OCI-M2 (cell line): Measurements from ENCODE around the gene TMEM176B.
"Not testable (repeated sequence)": the region's sequence is repeated elsewhere in the genome, so short reads cannot be mapped to it uniquely, and the experiment has no call there.

ENCODE experiments used
- DNase-seq: peaks from one replicate; lab custom pipeline; 2025; ENCODE audit not compliant: unreplicated experiment; lab: John Stamatoyannopoulos, UW

Gene TMEM176B

GRCh38 chr7:150823484-150824126 is 23.4 kb upstream of the TMEM176B start:
- DNase-seq: no peak

- DNase-seq: no peak
Observed at GRCh38 chr7:150823043-150823442, 22.9 kb upstream of the TMEM176B start.

- no peak for DNase-seq
Observed at GRCh38 chr7:150820578-150821198, 20.5 kb upstream of the TMEM176B start.

GRCh38 chr7:150820148-150820547 is 20.0 kb upstream of the TMEM176B start:
- DNase-seq: no peak

GRCh38 chr7:150818971-150819370 is 18.8 kb upstream of the TMEM176B start:
- no peak for DNase-seq

- DNase-seq: no peak
Observed at GRCh38 chr7:150814328-150815001, 14.3 kb upstream of the TMEM176B start.

- DNase-seq: not testable (repeated sequence)
Observed at GRCh38 chr7:150807616-150808438, 7.7 kb upstream of the TMEM176B start.

GRCh38 chr7:150806863-150807262 is 6.7 kb upstream of the TMEM176B start:
- DNase-seq: no peak

- DNase-seq: no peak
Observed at GRCh38 chr7:150806454-150806853, 6.3 kb upstream of the TMEM176B start.

GRCh38 chr7:150805864-150806263 is 5.7 kb upstream of the TMEM176B start:
- DNase-seq: no peak

- no peak for DNase-seq
Observed at GRCh38 chr7:150804802-150805201, 4.6 kb upstream of the TMEM176B start.

GRCh38 chr7:150803161-150803860 is 3.1 kb upstream of the TMEM176B start:
- DNase-seq: no peak

- no peak for DNase-seq
Observed at GRCh38 chr7:150801946-150802771, 2.0 kb upstream of the TMEM176B start.

- no peak for DNase-seq
Observed at GRCh38 chr7:150801242-150801945, 1.2 kb upstream of the TMEM176B start.

GRCh38 chr7:150800581-150801241 is 547 bp upstream of the TMEM176B start, which contains the start of gene TMEM176A:
Gene TMEM176A (plus strand): TSS chr7:150800769. CDS start chr7:150801551, 782 bp downstream.
- DNase-seq: no peak

- DNase-seq: no peak
Observed at GRCh38 chr7:150799156-150799555, 1.0 kb downstream of the TMEM176B start.

GRCh38 chr7:150797661-150798060 is 2.5 kb downstream of the TMEM176B start:
- no peak for DNase-seq

- DNase-seq: no peak
Observed at GRCh38 chr7:150793569-150794238, 6.5 kb downstream of the TMEM176B start.
